Erythroblast (primary cell): ENCODE results near the gene SMAD5.

ENCODE experiments used
- DNase-seq, 2 experiments: peaks; one replicate each; lab custom pipeline; 2025; lab: John Stamatoyannopoulos, UW
- GATA1 ChIP-seq: IDR thresholded peaks from 2 replicates; pipeline ENCODE4 v1.6.1; 2011; ENCODE audit warnings: low read depth, mild to moderate bottlenecking, control low read depth, low read length, moderate library complexity
- POLR2A ChIP-seq: IDR thresholded peaks from 2 replicates; pipeline ENCODE4 v1.6.1; 2011; ENCODE audit warnings: mild to moderate bottlenecking, low read length

The SMAD5 gene

GRCh38 chr5:136106351-136107031 lies 26.2 kb upstream of the SMAD5 start:
- DNase-seq = no peak
- no peak for TF ChIP-seq POLR2A
- TF ChIP-seq GATA1 = no peak

DNA sequence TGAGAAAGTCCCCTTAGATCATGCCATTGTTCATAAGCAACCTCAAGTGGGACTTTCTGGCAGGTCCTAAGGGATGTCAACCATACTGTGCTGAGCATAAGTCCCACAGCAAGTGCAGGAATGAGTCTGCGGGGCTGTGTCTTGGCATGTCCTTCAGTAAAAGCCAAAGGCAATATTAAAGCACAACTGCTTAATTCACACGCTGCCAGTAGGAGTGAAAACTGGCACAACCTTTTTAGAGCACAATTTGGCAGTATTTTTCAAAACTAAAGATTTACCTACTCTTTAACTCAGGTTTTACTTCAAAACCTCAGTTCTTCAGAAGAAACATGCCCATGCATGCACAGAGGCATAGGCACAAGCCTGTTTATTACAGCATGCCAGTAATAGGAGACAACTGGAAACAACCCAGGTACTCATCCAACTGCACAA lies 24.4 kb upstream of the SMAD5 start:
- DNase-seq = no peak
- TF ChIP-seq POLR2A (no peak), GATA1 (no peak)

DNA sequence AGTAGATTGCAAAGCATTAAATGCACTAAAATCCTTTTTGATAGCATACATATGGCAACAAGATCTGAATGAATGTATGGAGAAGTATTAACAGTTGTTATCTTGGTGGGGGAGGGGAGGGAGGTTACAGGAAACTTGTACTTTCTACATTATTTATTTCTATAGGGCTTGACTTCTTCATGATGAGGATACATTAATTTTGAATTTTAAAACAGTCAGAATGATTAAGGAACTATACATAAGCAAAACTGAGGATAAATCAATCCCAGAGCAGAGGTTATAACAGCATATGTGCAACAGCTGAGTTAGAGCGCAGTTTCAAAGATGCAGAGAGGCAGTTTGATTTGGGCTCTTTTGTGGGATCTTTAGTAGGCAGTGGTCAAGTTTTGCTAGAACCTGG lies 23.9 kb upstream of the SMAD5 start:
- DNase-seq = no peak
- TF ChIP-seq POLR2A (no peak), GATA1 (no peak)

GRCh38 chr5:136109453-136110135 lies 23.1 kb upstream of the SMAD5 start:
- peak; percentile 10 to 67 for DNase-seq
- TF ChIP-seq POLR2A (no peak), GATA1 (no peak)

- TF ChIP-seq GATA1 (no peak), POLR2A (no peak)
- no peak for DNase-seq
Measured at GRCh38 chr5:136113606-136114005, 19.0 kb upstream of the SMAD5 start.

DNA sequence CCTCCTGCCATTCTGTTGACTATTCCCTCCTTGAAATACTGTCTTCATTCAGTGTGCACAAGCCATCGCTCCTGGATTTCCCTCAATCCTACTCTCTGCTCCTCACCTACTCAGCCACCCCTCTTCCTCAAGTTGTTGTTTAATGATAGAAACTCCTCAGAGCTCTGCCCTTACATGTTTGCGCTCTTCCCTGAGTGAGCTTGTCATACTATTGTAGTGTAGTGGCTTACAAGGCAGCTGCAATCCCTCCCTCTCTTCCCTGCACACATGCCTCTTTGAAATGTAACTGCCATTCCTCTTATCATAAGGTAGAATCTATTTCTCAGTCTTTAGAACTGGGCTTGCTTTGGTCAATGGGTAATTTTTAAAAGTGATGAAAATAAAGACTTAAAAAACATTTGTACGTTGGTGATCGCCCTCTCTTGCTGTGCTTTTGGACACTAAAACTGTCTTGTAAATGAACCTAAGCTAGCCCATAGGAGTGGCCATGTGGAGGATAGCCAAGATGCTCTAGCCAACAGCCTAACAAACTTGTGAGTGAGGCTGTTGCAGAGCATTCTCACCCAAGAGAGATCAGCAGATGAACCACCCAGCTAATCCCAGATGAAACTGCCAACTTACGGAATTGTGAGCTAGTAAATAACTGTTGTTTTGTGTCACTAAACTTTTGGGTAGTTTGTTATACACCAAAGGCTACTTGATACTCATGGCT lies 18.1 kb upstream of the SMAD5 start:
- TF ChIP-seq POLR2A (no peak), GATA1 (no peak)
- DNase-seq = no peak

DNA sequence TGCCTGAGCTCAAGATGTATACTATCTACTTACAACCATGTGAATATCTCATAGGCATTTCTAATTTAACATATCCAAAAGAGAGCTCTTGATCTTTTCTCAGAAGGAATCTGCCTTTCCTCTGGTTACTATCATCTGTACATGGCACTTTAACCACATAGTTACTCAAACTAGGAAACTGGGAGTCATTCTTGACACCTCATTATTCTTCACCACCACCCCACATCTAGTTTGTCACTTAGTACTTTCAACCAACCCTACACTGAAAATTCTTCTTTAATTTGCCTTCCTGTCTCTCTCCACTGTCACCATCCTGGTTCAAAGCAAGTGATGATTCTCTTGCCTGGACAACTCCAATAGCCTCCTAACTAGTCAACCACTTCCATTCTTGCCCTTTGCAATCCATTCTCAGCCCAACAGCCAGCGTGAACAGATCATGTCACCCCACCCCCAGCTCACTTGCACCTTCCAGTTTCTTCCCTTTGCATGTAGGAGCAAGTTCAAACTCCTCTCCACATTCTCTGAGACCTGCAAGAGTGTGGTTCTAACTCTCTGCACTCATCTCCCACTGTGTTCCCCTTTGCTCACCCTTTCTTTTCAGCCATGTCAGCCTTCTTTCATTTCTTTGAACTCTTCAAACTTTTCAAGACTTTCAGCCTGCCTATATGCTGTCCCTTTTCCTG lies 17.3 kb upstream of the SMAD5 start:
- no peak for DNase-seq
- TF ChIP-seq GATA1 = no peak
- TF ChIP-seq POLR2A = no peak

GRCh38 chr5:136120529-136120928 lies 12.1 kb upstream of the SMAD5 start:
- no peak for DNase-seq
- TF ChIP-seq POLR2A (no peak), GATA1 (no peak)

- no peak for TF ChIP-seq GATA1
- TF ChIP-seq POLR2A = no peak
- DNase-seq = no peak
Measured at GRCh38 chr5:136123236-136123768, 9.3 kb upstream of the SMAD5 start.

DNA sequence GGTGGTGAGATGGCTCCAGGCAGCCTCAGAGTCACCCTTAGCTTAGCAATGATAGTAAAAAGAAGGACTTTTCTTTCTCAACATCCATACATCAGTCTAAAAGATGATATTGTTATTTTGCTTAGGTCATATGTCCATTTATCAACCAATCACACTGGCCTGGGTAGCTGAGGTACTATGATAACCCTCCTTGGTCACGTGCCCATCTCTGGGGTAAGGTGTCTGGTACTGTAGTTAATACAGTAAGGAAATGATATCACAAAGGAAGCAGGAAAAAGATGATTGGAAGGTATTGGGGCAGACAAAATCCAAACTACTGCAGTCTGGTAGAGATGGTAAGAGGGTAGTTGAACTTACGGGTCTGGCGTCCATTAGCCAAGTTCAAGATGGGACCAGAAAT lies 5.1 kb upstream of the SMAD5 start:
- TF ChIP-seq POLR2A (no peak), GATA1 (no peak)
- peak in 1 of 2 experiments; percentile 30 for DNase-seq

- no peak for TF ChIP-seq GATA1
- DNase-seq = no peak
Measured at GRCh38 chr5:136128481-136128880, 4.2 kb upstream of the SMAD5 start.

- DNase-seq = no peak
- no peak for TF ChIP-seq GATA1
- no peak for TF ChIP-seq POLR2A
Measured at GRCh38 chr5:136129445-136129844, 3.2 kb upstream of the SMAD5 start.

GRCh38 chr5:136130581-136130980 lies 2.1 kb upstream of the SMAD5 start:
- no peak for DNase-seq
- TF ChIP-seq POLR2A (no peak), GATA1 (no peak)
